GM12874 (cell line): Measurements from ENCODE around the gene PCDHGB6.

Source experiments
- CTCF ChIP-seq: IDR thresholded peaks from 2 replicates; pipeline ENCODE4 v1.5.1; 2011; ENCODE audit warnings: low read depth, mild to moderate bottlenecking, control low read depth, low read length, moderate library complexity; ENCODE audit not compliant: insufficient read depth

PCDHGB6 gene

DNA sequence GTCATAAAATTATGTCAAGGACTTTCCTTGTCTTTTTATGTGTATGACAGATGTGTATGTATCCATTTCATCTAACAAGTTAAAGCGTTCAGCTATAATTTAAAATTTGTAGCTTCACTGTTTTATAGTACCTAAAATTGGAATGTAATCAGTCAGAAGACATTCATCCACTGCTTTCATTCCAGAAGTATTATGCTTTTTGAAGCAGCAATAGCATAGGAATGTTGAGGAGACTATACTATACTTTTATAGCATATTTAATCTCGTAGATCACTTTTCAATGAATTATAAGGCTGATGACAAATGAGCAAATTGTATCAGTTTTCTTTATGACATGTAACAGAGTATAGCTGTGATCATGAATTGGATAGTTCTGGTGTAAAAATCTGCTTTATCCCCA is 29.4 kb downstream of the PCDHGB6 start:
- no peak for TF ChIP-seq CTCF

DNA sequence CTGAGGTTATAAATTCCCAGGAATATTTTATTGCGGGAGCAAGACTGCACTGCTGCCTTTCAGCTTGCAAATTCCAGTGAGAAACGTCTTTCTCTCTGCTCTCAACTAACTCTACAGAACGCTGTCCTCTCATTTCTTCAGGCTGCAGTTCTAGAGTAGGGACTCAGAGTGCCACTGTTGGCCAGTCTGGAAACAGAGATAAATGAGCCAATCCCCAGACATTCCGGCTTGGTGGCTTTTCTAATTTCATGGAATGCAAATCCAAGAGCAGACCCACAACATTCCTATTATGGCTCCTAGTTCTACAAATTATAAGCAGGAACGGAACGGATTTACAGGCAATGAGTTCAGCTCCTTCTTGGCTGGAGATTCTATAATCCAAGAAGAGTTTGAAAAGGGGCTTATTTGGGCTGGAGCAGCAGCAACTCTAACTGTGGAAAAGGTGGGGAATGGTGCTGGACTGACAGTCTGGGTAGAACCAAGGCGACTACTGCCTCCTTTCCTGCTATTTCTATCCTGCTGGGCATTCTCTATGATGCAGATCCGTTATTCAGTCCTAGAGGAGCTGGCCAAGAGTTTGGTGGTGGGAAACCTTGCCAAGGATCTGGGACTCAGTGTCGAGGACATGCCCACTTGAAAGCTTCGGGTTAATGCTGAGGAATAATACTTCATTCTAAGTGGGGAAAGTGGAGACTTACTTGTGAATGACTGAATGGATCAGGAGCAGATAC is 31.8 kb downstream of the PCDHGB6 start:
- TF ChIP-seq CTCF, result no peak

DNA sequence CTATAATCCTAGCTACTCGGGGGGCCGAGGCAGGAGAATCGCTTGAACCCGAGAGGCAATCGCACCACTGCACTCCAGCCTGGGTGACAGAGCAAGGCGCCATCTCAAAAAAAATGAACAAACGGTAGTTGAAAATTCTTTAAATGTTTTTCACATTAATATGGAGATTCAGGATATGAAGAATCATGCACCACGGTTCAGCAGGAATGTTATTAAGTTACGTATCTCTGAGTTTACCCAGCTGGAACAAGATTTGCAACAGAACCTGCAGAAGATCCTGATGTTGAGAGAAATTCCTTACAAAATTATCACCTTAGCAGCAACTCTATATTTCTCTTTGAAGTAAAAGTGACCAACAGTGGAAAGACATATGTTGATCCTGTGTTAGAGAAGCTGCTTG is 32.5 kb downstream of the PCDHGB6 start:
- no peak for TF ChIP-seq CTCF

DNA sequence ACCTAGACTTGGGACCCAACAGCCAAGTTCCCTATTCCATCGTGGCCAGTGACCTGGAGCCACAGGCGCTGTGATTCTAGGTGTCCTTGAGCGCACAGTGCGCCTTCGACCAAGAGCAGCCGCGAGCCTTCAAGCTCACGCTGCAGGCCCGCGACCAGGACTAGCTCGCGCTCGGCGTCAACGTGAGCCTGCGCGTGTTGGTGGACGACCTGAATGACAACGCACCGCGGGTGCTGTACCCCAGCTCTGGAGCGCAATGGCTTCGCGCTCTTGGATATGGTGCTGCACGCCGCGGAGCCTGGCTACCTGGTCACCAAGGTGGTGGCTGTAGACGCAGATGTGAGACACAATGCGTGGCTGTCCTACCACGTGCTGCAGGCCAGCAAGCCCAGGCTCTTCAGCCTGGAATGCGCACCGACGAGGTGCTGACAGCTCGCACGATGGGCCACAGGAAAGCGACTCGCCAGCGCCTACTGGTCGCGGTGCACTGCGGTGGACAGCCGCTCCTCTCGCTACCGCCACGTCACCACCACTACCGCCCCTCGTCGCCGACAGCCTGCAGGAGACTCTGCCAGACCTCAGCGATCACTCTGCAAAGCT is 33.9 kb downstream of the PCDHGB6 start:
- TF ChIP-seq CTCF, result no peak
